ENCODE measurements around the gene FOXD2. TPM values are rescaled to one million over a fixed set of nuclear protein-coding genes. Genes with fewer than 3 reads are reported as not detected.

Gene FOXD2
- total RNA-seq, 1 experiment from 2014 or later = 0.17 TPM

GRCh38 chr1:47405697-47406096, 32.1 kb upstream of the FOXD2 start:
- Histone ChIP-seq H3K27me3 (replicated peaks; ENCODE audit: insufficient read depth, low read depth, low read length, poor library complexity) (peaks cover 16% of the 10 kb centered on the region), H3K9me3 (ENCODE audit: low read depth, low read length, poor library complexity, severe bottlenecking) (no peaks in the 10 kb centered on the region), H3K27ac (ENCODE audit: low read depth, low read length, poor library complexity, severe bottlenecking) (no peak overlapping the region), H3K4me3 (ENCODE audit: low read depth, low read length, poor library complexity, severe bottlenecking) (no peak overlapping the region), H3K4me1 (ENCODE audit: insufficient read depth, low read length, poor library complexity, severe bottlenecking) (no peaks in the 10 kb centered on the region), H3K36me3 (ENCODE audit: insufficient read depth, low read length, poor library complexity, severe bottlenecking) (no peaks in the 10 kb centered on the region)
- TF ChIP-seq EZH2 (IDR thresholded peaks at IDR 0.05; ENCODE audit: borderline replicate concordance, low read depth, low read length, poor library complexity, severe bottlenecking) = no peak
- no peak for TF ChIP-seq CTCF (conservative IDR thresholded peaks at IDR 0.05; ENCODE audit: low read depth, low read length)
- BruUV-seq (replicated peaks) = no TSS peak
- ChIA-PET CTCF (no interaction called here), POLR2A (ENCODE audit: low non-redundant PET) (no interaction called here)
- DNase-seq (ENCODE audit: low spot score) = no peak
- intact Hi-C loops (cut with micrococcal nuclease; ENCODE audit: unreplicated experiment) = no loop called here

GRCh38 chr1:47406966-47407365, 30.9 kb upstream of the FOXD2 start:
- BruUV-seq (replicated peaks) = no TSS peak
- Histone ChIP-seq H3K4me1 (ENCODE audit: insufficient read depth, low read length, poor library complexity, severe bottlenecking) (no peaks in the 10 kb centered on the region), H3K36me3 (ENCODE audit: insufficient read depth, low read length, poor library complexity, severe bottlenecking) (no peaks in the 10 kb centered on the region), H3K27ac (ENCODE audit: low read depth, low read length, poor library complexity, severe bottlenecking) (no peak overlapping the region), H3K9me3 (ENCODE audit: low read depth, low read length, poor library complexity, severe bottlenecking) (no peaks in the 10 kb centered on the region), H3K4me3 (ENCODE audit: low read depth, low read length, poor library complexity, severe bottlenecking) (no peak overlapping the region), H3K27me3 (replicated peaks; ENCODE audit: insufficient read depth, low read depth, low read length, poor library complexity) (peaks cover 10% of the 10 kb centered on the region)
- TF ChIP-seq CTCF (conservative IDR thresholded peaks at IDR 0.05; ENCODE audit: low read depth, low read length) (no peak), EZH2 (IDR thresholded peaks at IDR 0.05; ENCODE audit: borderline replicate concordance, low read depth, low read length, poor library complexity, severe bottlenecking) (no peak)
- POLR2A ChIA-PET (ENCODE audit: low non-redundant PET) = no interaction called here
- intact Hi-C loops (cut with micrococcal nuclease; ENCODE audit: unreplicated experiment) = no loop called here
- CTCF ChIA-PET = no interaction called here
- no peak for DNase-seq (ENCODE audit: low spot score)

GRCh38 chr1:47407481-47407880, 30.4 kb upstream of the FOXD2 start:
- TF ChIP-seq EZH2 (IDR thresholded peaks at IDR 0.05; ENCODE audit: borderline replicate concordance, low read depth, low read length, poor library complexity, severe bottlenecking) (no peak), CTCF (conservative IDR thresholded peaks at IDR 0.05; ENCODE audit: low read depth, low read length) (no peak)
- no peak for DNase-seq (ENCODE audit: low spot score)
- Histone ChIP-seq H3K27ac (ENCODE audit: low read depth, low read length, poor library complexity, severe bottlenecking) (no peak overlapping the region), H3K36me3 (ENCODE audit: insufficient read depth, low read length, poor library complexity, severe bottlenecking) (no peaks in the 10 kb centered on the region), H3K4me3 (ENCODE audit: low read depth, low read length, poor library complexity, severe bottlenecking) (no peak overlapping the region), H3K4me1 (ENCODE audit: insufficient read depth, low read length, poor library complexity, severe bottlenecking) (no peaks in the 10 kb centered on the region), H3K9me3 (ENCODE audit: low read depth, low read length, poor library complexity, severe bottlenecking) (no peaks in the 10 kb centered on the region), H3K27me3 (replicated peaks; ENCODE audit: insufficient read depth, low read depth, low read length, poor library complexity) (peaks cover 7% of the 10 kb centered on the region)
- no TSS peak for BruUV-seq (replicated peaks)
- POLR2A ChIA-PET (ENCODE audit: low non-redundant PET) = no interaction called here
- intact Hi-C loops (cut with micrococcal nuclease; ENCODE audit: unreplicated experiment) = no loop called here
- CTCF ChIA-PET = no interaction called here
